ENCODE results near the gene ZNF226.

DNA sequence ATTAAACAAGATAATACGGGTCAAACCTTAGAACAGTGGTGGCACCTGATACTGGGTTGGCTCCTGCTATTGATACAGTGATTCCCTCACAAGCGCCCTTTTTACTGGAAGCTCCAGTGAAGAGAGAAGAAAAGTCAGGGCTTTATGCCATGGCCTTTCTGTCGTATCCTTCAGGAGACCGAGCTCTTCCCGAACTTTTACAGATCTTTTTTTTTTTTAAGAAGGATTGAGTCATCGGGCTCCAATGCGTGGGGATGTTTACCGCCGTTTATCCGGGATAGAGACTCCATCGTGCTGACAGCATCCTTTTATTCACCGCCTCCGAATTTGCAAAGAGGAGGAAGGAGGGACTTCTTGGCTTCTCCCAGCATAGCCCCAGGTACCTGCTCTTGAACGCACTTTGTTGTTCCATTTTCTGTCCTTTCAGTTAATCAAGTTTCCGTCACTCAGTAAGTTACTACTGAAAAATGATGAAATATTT lies 48.0 kb downstream of the ZNF226 start:
- TF ChIP-seq POLR2AphosphoS5 (IDR thresholded peaks at IDR 0.05; ENCODE audit: borderline replicate concordance, low read depth, low read length) (no peak), EZH2 (IDR thresholded peaks at IDR 0.05) (no peak), FOXP2 (optimal IDR thresholded peaks at IDR 0.05; ENCODE audit: control extremely low read depth, extremely low read length, insufficient read depth) (no peak)

Measured in SK-N-MC (cell line).